SHP77 (cell line): ENCODE results near the gene ATXN2.
A peak's percentile ranks its signal among the peaks of the same experiment; 100 is the strongest.
"Not testable (repeated sequence)": the region's sequence is repeated elsewhere in the genome, so short reads cannot be mapped to it uniquely, and the experiment has no call there.

Experiments
- DNase-seq, 2 experiments: peaks; one replicate each; lab custom pipeline; 2025; lab: John Stamatoyannopoulos, UW

The ATXN2 gene, protein sequence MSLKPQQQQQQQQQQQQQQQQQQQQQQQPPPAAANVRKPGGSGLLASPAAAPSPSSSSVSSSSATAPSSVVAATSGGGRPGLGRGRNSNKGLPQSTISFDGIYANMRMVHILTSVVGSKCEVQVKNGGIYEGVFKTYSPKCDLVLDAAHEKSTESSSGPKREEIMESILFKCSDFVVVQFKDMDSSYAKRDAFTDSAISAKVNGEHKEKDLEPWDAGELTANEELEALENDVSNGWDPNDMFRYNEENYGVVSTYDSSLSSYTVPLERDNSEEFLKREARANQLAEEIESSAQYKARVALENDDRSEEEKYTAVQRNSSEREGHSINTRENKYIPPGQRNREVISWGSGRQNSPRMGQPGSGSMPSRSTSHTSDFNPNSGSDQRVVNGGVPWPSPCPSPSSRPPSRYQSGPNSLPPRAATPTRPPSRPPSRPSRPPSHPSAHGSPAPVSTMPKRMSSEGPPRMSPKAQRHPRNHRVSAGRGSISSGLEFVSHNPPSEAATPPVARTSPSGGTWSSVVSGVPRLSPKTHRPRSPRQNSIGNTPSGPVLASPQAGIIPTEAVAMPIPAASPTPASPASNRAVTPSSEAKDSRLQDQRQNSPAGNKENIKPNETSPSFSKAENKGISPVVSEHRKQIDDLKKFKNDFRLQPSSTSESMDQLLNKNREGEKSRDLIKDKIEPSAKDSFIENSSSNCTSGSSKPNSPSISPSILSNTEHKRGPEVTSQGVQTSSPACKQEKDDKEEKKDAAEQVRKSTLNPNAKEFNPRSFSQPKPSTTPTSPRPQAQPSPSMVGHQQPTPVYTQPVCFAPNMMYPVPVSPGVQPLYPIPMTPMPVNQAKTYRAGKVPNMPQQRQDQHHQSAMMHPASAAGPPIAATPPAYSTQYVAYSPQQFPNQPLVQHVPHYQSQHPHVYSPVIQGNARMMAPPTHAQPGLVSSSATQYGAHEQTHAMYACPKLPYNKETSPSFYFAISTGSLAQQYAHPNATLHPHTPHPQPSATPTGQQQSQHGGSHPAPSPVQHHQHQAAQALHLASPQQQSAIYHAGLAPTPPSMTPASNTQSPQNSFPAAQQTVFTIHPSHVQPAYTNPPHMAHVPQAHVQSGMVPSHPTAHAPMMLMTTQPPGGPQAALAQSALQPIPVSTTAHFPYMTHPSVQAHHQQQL

DNA sequence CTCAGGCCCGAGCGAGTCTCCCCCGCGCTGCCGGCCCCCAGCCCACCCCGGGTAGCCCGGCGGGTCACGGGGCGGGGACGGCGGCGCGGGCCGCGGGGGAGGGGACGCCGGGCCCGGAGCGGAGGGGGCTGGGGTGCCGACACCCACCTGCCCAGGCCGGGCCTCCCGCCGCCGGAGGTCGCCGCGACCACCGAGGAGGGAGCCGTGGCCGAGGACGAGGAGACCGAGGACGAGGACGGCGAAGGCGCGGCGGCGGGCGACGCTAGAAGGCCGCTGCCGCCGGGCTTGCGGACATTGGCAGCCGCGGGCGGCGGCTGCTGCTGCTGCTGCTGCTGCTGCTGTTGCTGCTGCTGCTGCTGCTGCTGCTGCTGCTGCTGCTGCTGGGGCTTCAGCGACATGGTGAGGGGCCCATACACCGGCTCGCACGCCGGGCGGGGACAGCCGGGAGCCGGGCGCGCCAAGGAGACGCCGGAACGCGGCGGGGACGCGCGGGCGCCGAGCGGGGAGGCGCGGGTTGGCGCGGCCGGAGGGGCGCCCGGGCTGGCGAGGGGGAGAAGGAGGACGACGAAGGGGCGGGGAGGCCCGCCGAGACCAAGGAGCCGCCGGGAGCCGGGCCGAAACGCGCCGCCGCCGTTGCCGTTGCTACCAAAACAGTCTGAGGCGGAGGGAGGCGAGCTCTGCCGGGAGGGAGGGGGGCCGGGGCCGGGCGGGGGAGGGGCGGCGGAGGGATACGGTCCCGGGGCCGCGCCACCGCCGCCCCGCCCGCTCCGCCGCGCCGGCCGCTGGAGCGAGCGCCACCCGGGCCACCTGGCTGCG is at the start of gene ATXN2:
Gene ATXN2, minus strand, starts transcription at position 679 of the 816 bp plus-strand sequence. Its CDS starts 281 bp downstream, at position 398.
- DNase-seq = peak in 1 of 2 experiments; percentile 66

DNA sequence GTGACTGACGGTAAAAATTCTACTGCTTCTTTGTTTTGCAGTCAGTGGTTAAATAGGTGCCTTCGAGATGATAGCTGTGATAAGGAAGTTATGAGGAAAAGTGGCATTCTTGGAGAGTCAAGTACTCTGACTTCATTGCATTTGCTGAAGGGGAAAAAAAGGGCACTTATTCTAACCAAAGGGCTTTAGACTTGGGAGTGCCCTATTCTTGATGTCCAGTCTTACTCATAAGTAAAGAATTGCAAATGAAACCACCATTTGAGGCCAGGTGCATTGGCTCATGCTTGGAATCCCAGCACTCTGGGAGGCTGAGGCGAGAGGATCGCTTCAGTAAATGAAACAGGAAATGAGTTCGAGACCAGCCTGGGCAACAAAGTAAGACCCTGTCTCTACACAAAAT is 46.3 kb upstream of the ATXN2 start:
- no peak for DNase-seq

DNA sequence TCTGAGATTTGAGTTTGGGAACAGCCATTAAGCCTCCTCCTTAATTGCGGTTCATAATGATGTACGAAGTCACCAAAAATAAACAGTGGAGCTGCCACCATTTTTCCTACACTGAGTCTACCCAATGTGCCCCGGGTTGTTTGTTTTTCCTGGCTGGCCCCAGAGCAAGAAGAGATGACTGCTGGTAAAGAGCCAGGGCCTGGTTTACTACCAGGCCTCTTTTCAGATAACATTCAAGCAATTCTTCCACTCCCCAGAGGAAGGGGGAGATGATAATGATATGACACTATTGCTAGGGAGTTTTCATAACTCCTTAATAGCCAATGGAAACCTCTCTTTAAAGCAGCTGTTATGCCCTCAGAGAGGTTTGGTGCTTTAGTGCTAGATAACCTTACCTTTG is 44.3 kb upstream of the ATXN2 start:
- peak in 1 of 2 experiments; percentile 5 for DNase-seq

DNA sequence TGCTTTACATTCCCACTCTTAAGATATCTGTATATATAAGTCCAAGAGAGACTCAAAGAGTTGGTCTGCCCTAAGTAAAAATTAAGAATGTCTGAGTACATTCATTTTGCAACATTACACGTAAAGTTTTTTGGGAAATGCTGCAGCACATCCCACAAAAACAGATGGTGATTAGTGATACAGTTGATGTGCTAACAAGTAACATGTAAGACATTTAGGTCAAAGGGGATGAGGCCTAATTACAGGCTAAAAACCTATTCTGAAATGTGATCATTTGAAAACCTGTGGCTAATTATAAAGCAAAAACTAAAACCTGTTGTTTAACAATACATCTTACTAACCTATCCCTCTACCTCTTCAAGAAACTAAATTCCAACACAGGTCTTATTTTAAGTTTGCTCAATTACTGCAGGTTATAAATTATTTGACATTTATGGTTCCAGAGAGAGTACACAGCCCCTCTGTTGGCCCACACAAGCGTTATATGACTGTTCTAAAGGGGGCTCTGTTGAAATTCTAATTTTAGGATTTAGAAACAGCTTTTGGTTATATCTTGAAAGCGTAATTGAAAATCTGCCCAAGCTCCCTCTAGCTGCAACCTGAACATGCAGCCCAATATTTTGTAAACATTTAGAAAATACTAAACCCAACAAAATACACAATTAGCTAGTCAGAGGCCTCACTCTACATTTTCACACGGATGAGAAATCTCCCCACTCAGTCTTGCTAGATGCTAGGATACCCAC is 43.7 kb upstream of the ATXN2 start:
- no peak for DNase-seq

DNA sequence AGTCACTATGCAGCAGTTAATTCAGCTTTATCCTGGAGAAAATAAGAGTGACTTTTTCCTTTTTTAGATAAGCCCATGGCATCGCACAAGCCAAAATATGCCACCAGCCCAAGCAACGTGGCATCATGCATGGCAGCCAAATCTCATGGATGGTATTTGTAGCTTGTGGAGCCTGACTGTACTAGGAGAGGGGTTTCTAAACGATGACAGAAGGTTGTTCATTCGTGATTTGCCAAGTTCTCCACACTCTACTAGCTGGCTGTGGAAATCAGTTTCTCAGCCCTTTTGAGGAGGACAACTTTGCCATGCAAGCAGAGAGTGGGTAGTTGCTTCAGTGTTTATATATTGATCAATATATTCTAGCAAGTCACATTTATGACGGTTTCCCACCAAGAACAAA is 41.4 kb upstream of the ATXN2 start:
- no peak for DNase-seq

DNA sequence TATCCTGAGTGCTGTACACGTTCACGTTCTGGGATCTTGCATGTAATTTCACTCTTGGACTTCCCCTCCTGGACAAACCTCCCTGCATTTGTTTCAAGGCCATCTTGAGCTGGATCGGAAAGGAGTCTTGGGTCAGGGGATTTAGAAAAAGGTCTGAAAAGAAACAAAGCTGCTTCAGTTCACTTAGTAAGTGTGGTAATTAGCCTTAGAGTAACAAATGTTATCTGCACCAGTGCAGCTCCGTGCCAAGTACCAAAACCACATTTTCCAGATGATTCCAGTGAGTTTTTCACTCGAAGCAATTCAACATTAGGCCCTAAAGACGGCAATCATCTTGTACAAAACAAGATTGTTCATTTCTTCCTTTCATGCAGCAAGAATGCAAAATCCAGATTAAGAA is 39.4 kb upstream of the ATXN2 start:
- no peak for DNase-seq

DNA sequence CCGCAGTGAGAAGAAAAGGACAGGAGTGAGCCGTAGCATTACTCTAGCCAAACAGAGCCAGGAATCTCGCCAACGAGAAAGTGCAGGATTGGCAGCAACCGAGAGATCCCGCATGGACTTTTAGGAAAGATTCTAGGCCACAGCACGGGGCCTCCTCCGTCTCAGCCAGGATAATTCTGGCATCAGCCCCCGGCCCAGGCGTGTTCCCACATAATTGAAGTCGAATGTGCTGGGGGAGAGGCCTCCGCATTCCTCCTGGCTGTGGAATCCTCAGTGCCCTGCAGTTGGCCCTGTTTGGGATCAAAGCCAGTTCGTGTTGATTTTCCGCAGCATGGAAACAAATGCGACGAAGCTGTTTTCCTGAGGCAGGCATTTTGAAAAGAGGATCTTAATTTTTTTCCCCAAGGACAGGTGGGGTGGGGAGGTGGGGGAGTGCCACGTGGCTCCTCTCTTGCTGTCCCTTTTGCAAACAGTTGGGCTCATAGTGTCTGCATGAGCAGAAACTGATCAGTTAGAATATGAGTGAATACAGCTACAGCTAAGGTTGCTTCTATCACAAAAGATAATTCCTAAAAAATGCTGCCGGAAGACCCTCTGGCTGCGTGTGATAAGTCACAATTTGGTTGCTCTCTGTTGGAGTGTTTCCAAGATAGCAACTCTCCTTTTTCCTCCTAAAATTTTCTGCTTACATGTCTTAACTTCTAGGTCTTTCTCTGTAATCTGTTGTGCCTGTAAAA is 37.3 kb upstream of the ATXN2 start:
- no peak for DNase-seq

DNA sequence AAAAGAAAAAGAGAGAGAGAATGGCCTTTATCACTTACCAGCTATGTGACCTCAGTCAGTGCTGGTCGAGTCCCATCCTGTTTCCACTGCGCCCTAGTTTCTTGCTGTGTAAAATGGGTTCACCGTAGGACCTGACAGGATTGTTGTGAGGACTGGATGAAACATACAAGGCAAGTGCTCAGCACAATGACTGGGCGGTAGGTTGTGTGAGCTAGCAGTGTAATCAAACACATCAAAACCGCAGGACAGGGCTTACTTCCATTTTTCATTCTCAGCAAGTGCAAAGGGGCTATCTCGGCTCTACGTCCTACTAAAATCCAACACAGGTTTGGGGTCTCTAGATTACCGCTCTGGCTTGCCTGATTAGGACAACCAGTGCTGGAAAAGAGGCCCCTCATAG is 36.4 kb upstream of the ATXN2 start:
- no peak for DNase-seq

DNA sequence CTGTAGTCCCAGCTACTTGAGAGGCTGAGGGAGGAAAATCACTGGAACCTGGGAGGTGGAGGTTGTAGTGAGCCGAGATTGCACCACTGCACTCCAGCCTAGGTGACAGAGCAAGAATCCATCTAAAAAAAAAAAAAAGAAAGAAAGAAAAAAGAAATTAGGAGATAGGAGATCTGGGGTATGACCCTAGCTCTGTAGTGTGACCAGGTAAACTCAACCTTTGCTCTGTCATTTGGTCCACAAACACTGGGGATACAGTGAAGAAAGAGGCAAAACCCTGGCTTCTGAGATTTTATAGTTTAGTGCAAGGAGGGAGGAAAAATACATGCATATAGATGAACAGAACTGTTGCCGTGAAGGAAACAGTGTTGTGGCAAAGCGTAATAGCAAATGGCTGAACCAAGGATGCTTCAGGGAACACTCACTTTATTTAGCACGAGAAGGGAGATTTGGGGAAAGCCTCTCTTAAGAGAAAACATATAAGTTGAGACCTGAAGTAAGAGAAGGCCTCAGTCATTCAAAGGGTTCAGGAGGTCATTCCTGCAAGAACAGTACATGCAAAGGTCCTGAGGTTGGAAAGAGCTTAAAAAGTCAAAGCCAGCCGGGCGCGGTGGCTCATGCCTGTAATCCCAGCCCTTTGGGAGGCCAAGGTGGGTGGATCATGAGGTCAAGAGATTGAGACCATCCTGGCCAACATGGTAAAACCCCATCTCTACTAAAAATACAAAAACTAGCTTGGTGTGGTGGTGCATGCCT is 29.6 kb upstream of the ATXN2 start:
- no peak for DNase-seq

DNA sequence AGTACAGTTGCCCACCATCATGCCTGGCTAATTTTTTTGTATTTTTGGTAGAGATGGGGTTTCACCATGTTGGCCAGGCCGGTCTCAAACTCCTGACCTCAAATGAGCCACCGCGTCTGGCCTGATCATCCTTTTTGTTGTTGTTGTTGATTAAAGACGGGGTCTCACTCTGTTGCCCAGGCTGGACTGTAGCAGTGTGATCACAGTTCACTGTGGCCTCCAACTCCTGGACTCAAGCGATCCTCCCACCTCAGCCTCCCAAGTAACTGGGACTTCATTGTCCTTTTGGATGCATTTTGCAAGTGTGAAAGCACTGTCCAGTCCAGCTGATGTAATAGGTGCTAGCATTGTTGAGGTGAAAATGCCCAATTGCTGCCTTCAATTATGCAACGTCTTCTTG is 27.1 kb upstream of the ATXN2 start:
- no peak for DNase-seq

DNA sequence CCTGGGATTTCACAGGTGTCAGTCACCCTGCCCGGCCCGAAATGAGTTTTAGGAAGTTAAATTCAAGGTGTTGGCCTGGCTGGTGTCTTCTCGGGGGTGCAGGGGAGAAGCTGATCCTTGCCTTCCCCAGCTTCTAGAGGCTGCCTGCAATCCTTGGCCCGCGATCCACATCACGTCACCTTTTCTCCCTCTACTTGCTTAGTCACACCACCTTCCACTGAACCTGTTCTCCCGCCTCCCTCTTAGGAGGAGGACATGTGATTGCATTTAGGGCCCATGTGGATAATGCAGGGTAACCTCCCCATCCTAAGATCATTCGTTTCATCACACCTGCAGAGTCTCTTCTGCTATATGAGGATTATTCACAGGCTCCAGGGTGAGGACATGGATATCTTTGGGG is 25.4 kb upstream of the ATXN2 start:
- DNase-seq = no peak

DNA sequence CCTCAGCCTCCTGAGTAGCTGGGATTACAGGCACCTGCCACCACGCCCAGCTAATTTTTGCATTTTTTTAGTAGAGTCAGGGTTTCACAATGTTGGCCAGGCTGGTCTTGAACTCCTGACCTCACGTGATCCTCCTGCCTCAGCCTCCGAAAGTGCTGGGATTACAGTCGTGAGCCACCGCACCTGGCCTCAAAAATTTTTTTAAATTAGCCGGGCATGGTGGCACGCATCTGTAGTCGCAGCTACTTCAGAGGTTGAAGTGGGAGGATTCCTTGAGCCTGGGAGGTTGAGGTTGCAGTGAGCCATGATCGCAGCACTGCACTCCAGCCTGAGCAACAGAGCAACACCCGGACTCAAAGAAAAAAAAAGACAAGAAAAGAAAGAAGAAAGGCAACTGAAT is 18.7 kb upstream of the ATXN2 start:
- not testable (repeated sequence) for DNase-seq

DNA sequence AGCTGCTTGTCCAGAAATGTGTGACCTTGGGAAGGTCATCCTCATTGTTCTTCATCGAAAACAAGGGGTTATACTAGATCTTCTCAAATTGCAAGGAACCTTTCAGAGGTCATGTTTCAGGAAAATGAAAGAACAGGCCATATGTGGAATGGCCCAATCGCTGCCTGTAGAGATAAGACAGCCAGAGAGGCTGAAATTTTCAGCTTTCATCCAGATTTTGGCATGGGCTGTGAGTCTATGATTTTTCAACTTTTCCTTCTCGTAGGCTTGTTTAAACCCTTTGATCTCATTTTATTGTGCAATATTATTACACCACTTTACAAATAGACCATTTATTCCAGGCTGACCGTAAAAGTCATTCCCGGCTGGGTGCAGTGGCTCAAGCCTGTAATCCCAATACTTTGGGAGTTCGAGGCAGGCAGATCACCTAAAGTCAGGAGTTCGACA is 17.1 kb upstream of the ATXN2 start:
- DNase-seq = no peak

DNA sequence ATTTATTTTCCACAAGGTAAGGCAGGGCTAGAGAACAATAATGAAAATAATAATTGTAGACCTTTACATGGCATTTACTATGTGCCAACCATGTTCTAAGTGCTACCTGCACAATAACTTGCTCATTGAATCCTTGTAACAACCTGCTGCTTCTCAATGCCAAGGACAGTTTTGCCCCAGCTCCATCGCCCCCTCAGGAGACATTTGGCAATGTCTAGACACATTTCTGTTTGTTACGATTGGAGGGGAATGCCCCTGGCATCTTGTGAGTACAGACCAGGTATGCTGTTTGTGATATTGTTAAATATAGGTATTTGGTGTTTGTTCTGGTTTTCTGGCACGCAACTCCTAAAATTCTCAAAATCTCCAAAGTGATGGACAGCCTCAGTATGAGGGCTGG is 8.1 kb upstream of the ATXN2 start:
- DNase-seq = no peak

DNA sequence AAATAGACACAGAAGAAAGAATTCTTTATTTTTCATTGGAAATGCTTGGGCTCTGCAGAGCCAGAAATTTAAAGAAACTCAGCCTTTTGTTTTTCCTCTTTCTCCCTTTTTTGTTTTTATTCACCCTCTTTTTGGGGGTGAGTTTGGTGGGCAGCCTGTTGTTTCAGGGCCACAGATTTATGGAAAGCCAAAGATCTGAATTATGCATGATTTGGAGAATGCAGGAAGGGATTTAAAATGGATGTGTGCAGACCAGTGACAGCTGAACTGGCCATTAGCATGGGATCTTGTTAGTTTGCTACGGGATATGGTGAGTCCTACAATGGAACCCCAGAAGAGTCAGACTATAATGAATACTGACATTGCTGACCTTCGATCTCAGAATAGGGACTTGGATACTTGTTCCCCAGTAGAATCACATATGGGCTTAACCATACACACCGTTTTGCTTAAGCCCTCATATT is 7.7 kb upstream of the ATXN2 start:
- DNase-seq = no peak

DNA sequence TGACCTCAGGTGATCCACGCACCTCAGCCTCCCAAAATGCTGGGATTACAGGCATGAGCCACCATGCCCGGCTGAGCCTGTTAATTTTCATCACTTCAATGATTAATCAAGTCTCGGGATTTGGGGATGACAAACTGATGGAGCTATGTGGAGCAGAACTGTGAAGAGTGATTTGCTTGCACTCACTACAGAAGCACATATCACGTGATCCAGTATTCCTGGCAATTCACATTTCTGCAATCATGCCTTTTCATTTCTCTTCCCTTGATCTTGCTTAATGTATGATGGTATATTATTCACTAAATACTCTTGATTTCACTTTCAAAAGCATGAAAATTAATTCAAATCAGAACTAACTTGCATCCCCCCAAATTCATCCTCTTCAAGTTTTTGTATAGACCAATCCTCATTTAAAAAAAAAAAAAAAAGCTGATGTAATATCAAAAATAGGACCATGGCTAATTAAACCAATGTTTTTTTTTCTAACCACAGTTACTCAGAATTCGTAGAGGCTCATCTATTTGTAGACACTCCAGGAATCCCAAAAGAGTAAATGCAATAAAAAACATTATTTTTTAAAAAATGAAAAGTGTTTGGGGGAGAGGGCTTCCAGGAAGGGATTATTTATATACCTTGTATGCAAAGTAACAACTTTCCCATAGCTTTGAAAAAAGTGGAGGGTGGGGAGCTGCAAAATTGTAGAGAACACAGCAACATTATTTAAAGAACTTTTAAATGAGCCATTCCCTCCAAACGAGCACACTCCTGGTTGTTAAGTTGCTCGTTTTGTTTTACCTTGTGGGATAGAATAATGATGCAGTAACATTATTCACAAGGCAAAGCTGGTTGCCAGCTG is 7.0 kb upstream of the ATXN2 start:
- DNase-seq = no peak

DNA sequence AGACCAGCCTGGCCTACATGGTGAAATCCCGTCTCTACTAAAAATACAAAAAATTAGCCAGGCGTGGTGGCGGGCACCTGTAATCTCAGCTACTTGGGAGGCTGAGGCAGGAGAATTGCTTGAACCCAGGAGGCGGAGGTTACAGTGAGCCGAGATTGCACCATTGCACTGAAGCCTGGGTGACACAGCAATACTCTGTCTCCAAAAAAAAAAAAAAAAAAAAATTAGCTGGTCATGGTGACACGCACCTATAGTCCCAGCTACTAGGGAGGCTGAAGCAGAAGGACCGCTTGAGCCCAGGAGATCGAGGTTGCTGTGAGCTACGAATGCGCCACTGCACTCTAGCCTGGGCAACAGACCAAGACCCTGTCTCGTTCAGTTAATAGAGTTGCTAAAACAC is 3.7 kb upstream of the ATXN2 start:
- not testable (repeated sequence) for DNase-seq

DNA sequence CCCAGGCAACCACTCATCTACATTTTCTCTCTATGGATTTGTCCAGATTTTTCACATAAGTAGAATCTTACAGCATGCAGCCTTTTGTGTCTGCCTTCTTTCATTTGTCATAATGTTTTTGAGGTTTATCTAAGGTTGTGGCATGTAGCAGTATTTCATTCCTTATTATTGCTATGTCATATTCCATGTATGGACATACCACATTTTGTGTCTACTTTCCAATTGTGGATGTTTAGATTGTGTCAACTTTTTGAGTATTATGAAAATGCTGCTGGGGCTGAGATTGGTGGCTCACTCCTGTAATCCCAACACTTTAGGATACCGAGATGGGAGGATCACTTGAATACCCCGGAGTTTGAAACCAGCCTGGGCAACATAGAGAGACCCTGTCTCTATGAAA is 3.2 kb upstream of the ATXN2 start:
- DNase-seq = no peak
